ENCODE measurements around the gene OR6J1. TPM values are rescaled to one million over a fixed set of nuclear protein-coding genes. Genes with fewer than 3 reads are reported as not detected.
"Not testable (repeated sequence)": the region's sequence is repeated elsewhere in the genome, so short reads cannot be mapped to it uniquely, and the experiment has no call there.

The OR6J1 gene
- total RNA-seq, 1 donor from 2014 or later, result not detected

DNA sequence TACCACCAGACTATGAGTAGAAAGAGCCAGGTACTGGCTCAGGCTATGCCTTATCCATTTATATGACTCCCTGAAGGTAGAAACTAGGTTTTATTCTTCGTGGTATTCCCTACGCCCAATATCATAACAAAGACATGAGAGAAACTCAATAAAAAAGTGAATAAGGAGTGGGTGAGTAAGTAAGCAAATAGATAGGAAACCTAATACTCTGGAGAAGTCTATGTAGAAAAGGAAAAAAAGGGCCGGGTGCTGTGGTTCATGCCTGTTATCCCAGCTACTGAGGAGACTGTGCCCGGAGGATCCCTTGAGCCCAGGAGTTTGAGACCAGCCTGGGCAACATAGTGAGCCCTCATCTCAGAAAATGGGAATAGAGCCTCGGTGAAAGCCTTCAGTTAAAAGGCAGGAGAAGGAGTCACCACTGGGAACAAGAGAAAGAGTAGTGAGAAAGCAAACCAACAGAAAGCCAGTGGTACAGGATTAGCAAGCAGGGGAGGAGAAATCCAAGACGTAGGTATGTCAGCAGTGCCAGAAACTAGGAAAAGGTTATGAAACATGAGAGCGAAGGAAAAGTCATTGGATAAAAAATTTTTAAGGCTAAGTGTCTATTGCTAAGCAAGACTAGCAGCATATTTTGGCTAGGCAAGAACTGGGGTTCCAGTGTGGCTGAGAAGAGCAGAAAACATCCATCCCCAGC lies 6.0 kb upstream of the OR6J1 start:
- TF ChIP-seq, protein P1, sequence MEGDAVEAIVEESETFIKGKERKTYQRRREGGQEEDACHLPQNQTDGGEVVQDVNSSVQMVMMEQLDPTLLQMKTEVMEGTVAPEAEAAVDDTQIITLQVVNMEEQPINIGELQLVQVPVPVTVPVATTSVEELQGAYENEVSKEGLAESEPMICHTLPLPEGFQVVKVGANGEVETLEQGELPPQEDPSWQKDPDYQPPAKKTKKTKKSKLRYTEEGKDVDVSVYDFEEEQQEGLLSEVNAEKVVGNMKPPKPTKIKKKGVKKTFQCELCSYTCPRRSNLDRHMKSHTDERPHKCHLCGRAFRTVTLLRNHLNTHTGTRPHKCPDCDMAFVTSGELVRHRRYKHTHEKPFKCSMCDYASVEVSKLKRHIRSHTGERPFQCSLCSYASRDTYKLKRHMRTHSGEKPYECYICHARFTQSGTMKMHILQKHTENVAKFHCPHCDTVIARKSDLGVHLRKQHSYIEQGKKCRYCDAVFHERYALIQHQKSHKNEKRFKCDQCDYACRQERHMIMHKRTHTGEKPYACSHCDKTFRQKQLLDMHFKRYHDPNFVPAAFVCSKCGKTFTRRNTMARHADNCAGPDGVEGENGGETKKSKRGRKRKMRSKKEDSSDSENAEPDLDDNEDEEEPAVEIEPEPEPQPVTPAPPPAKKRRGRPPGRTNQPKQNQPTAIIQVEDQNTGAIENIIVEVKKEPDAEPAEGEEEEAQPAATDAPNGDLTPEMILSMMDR (IDR thresholded peaks at IDR 0.05; ENCODE audit: insufficient read depth, low read length, poor library complexity, severe bottlenecking), result no peak
- Histone ChIP-seq H3K36me3 (ENCODE audit: control insufficient read depth, insufficient read depth, low read length) (no peaks in the 10 kb centered on the region), H3K27me3 (ENCODE audit: control insufficient read depth, insufficient read depth, low read length) (no peaks in the 10 kb centered on the region), H3K4me3 (ENCODE audit: low read depth, low read length) (no peak overlapping the region)
- DNase-seq (ENCODE audit: low read depth), result no peak

DNA sequence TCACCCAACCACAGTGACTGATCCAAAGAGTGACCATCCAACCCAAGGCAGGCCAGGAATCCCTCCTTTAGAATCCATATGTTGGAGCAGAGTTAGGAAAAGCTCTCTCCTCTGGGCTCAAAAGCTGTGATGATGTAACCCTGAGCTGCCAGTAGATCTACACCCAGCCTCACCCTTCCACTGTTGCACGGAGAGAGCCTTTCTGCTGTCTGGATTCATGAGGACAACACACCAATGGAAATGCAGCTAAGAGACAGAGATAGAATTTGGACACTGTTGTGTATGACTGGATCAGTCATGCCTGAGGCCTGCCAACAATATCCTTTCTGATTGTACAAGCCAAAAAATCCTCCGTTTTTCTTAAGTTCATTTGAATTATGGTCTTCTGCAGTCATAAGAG lies 4.4 kb upstream of the OR6J1 start:
- no peaks in the 10 kb centered on the region for H3K36me3 ChIP-seq (ENCODE audit: control insufficient read depth, insufficient read depth, low read length)
- DNase-seq (ENCODE audit: low read depth), result no peak
- TF ChIP-seq, protein P1 (IDR thresholded peaks at IDR 0.05; ENCODE audit: insufficient read depth, low read length, poor library complexity, severe bottlenecking), result no peak

DNA sequence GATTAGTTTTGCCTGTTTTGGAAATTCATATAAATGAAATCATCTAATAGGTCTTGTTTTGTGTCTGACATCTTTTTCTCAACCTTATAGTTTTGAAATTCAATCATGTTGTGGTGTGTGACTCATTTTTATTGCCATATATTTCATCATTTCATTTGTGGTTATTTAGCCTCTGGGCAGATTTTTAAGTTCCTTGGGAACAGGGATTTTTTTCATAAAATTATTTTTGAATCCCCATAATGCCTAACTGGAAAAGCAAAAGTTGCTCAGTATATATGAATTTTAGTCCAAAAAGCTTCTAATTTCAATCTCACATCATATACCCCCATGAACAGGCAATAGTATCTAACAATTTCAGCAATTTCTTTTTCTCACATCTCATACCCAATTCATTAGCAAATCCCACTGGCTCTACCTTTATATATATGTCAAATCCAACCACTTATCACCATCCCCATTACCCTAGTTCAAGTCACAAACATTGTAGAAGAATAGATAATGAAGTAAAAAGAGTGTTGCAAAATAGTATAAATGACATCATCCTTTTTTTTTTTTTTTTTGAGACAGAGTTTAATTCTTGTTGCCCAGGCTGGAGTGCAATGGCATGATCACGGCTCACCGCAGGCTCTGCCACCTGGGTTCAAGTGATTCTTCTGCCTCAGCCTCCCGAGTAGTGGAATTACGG lies 2.6 kb upstream of the OR6J1 start:
- H3K36me3 ChIP-seq (ENCODE audit: control insufficient read depth, insufficient read depth, low read length), result no peaks in the 10 kb centered on the region
- no peaks in the 10 kb centered on the region for H3K27me3 ChIP-seq (ENCODE audit: control insufficient read depth, insufficient read depth, low read length)
- DNase-seq (ENCODE audit: low read depth), result no peak
- H3K4me3 ChIP-seq (ENCODE audit: low read depth, low read length), result no peak overlapping the region
- TF ChIP-seq, protein P1 (IDR thresholded peaks at IDR 0.05; ENCODE audit: insufficient read depth, low read length, poor library complexity, severe bottlenecking), result no peak

More for the DNA sequence above, 4.4 kb upstream of the OR6J1 start:
- no peak overlapping the region for H3K4me3 ChIP-seq (ENCODE audit: low read depth, low read length)
- H3K27me3 ChIP-seq (ENCODE audit: control insufficient read depth, insufficient read depth, low read length), result no peaks in the 10 kb centered on the region

DNA sequence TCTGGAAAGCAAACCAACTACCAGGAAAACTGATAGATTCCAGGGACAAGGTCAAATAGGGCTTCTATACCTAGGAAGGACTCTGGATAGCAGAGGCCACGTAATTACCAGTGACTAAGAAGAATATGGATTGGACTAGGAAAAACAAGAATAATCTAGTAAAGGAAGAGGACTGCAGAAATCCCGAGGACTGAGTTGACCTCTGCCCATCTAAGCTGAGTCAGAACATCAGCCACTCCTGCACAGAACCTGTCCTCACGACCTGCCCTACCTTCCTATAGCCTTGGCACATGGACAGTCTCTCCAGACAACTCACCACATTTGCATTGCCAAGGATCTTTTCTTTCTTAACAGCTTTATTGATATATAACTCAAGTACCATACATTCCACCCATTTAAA lies 2.3 kb downstream of the OR6J1 start:
- no peak for DNase-seq (ENCODE audit: low read depth)
- Histone ChIP-seq H3K27me3 (ENCODE audit: control insufficient read depth, insufficient read depth, low read length) (no peaks in the 10 kb centered on the region), H3K36me3 (ENCODE audit: control insufficient read depth, insufficient read depth, low read length) (no peaks in the 10 kb centered on the region), H3K4me3 (ENCODE audit: low read depth, low read length) (no peak overlapping the region)
- TF ChIP-seq, protein P1 (IDR thresholded peaks at IDR 0.05; ENCODE audit: insufficient read depth, low read length, poor library complexity, severe bottlenecking), result no peak

DNA sequence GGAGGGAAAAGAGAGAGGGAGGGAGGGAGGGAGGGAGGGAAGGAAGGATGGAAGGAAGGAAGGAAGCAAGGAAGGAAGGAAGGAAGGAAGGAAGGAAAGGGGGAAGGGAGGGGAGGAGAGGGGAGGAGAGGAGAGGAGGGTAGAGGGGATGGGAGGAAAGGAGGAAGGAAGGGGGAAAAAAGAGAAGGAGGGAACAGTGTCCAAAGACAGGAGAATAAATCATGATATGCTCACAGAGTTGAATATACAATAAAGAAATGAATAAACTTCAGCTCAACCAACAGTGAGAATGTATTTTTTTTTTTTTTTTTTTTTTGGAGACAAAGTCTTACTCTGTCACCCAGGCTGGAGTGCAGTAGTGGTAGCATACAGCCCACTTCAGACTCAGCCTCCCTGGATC lies 4.0 kb downstream of the OR6J1 start:
- Histone ChIP-seq H3K27me3 (ENCODE audit: control insufficient read depth, insufficient read depth, low read length) (no peaks in the 10 kb centered on the region), H3K36me3 (ENCODE audit: control insufficient read depth, insufficient read depth, low read length) (no peaks in the 10 kb centered on the region), H3K4me3 (ENCODE audit: low read depth, low read length) (no peak overlapping the region)
- no peak for DNase-seq (ENCODE audit: low read depth)
- TF ChIP-seq, protein P1 (IDR thresholded peaks at IDR 0.05; ENCODE audit: insufficient read depth, low read length, poor library complexity, severe bottlenecking), result no peak

DNA sequence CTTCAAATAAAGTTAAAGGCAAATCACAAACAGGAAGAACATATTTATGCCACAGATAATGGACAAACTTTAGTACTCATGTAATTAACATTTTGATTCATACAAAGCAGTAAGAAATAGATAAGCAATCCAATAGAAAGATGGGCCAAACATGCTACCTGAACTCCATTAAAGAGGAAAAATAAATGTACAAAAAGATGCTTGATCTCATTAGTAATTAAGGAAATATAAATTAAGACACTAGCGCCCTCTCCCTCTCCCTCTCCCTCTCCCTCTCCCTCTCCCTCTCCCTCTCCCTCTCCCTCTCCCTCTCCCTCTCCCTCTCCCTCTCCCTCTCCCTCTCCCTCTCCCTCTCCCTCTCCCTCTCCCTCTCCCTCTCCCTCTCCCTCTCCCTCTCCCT lies 8.2 kb downstream of the OR6J1 start:
- H3K27me3 ChIP-seq (ENCODE audit: control insufficient read depth, insufficient read depth, low read length); H3K36me3 ChIP-seq (ENCODE audit: control insufficient read depth, insufficient read depth, low read length); H3K4me3 ChIP-seq (ENCODE audit: low read depth, low read length); DNase-seq (ENCODE audit: low read depth): not testable (repeated sequence)

All from kidney epithelial cell (primary cell).